Measurements from ENCODE around the gene DDAH1.

DDAH1 gene

DNA sequence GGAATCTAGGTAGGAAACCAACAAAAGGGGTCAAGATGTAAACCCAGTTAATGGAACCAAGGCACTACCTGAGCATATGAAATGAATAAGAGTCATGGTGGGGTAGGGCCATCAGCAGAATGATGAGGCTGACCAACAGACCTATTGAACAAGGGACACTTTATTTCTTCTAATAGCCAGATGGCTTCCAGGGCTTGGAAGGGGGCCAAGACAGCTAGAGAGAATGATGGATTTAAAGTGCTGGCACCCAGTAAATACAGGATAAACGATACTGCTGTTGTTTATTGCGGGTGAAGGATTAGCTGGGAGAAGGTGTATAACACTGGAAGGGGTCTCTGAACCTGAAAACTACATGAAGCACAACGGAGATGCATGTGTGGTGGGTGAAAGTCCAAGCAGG lies 15.6 kb downstream of the DDAH1 start:
- Histone ChIP-seq H3K4me1 (ENCODE audit: control insufficient read depth in 1 of 2, insufficient read depth in 1 of 2, low read depth in 1 of 2, low read length in 1 of 2) (no peaks in the 10 kb centered on the region), H3K27ac (no peak overlapping the region)

DNA sequence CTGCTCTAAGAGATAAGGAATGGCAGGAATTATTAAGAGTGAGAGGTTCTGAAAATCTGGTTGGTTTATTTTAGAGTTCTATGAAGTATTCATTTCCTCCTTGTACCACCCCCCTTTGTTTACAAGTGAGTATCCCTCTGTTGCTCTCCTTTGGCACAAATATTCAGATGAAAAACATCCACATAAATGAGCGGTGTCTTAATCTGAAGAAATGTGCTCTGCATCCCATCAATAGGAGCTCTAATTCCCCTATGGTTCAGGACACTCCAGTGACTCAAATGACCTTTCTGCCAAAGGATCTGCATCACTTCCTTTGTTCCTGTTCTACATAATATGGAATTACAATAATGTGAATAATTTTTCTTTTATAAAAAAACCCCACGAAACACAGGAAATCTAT lies 16.6 kb downstream of the DDAH1 start:
- H3K27ac ChIP-seq: no peak overlapping the region

More for the DNA sequence above, 15.6 kb downstream of the DDAH1 start:
- TF ChIP-seq, protein P1, sequence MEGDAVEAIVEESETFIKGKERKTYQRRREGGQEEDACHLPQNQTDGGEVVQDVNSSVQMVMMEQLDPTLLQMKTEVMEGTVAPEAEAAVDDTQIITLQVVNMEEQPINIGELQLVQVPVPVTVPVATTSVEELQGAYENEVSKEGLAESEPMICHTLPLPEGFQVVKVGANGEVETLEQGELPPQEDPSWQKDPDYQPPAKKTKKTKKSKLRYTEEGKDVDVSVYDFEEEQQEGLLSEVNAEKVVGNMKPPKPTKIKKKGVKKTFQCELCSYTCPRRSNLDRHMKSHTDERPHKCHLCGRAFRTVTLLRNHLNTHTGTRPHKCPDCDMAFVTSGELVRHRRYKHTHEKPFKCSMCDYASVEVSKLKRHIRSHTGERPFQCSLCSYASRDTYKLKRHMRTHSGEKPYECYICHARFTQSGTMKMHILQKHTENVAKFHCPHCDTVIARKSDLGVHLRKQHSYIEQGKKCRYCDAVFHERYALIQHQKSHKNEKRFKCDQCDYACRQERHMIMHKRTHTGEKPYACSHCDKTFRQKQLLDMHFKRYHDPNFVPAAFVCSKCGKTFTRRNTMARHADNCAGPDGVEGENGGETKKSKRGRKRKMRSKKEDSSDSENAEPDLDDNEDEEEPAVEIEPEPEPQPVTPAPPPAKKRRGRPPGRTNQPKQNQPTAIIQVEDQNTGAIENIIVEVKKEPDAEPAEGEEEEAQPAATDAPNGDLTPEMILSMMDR (IDR thresholded peaks at IDR 0.05): no peak
- no peaks in the 10 kb centered on the region for H3K9me3 ChIP-seq
- H3K36me3 ChIP-seq: no peaks in the 10 kb centered on the region
- H3K27me3 ChIP-seq: no peaks in the 10 kb centered on the region
- H3K4me3 ChIP-seq (ENCODE audit: low read depth in 1 of 2, low read length in 1 of 2): no peak overlapping the region

DNA sequence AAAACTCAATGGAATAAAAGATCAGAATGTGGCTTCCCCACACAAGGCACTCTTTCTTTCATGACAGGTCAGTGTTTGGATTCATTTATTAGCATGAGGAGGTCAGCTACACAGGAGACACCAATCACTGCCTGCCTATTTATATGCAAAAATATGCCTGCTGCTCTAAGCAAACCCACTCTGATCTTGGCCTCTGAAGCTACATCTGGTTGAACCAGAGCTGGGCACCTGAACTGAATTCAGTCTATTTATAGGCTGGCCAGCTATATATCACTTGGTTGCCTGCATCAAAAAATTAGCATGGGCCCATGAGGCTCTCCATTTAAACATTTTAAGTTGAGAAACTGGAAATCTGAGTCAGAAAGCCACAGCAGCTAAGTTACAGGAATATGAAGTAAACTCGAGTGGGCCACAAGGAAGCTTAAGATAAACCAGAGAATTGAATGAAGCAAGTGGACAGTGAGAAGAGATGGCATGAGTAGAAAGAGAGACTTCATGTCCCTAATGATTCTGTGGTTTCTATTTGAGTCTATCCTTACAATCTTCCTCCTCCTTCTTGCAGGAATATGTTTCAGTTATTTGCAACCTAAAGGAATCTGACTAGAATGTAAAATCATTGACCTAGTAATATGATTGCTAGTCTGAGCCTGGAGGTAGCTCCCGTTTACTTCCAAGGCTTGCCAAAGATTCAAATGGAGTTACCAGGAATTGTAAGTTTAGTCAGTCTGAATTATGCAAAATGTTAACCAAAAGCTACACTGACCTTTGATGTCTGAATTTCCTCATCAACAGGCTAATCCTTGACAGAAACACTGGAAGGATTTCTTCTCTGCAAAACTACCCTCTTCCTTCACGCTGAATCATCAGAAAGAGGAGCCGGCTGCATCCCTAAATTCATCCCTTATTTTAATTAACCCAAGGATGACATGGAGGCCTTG lies 17.7 kb downstream of the DDAH1 start:
- Histone ChIP-seq H3K27me3 (no peaks in the 10 kb centered on the region), H3K9me3 (no peaks in the 10 kb centered on the region), H3K4me1 (ENCODE audit: control insufficient read depth in 1 of 2, insufficient read depth in 1 of 2, low read depth in 1 of 2, low read length in 1 of 2) (no peaks in the 10 kb centered on the region), H3K4me3 (ENCODE audit: low read depth in 1 of 2, low read length in 1 of 2) (no peak overlapping the region), H3K27ac (no peak overlapping the region), H3K36me3 (no peaks in the 10 kb centered on the region)
- TF ChIP-seq, protein P1 (IDR thresholded peaks at IDR 0.05): no peak

More for the DNA sequence above, 16.6 kb downstream of the DDAH1 start:
- H3K9me3 ChIP-seq: no peaks in the 10 kb centered on the region
- TF ChIP-seq, protein P1 (IDR thresholded peaks at IDR 0.05): no peak
- H3K4me3 ChIP-seq (ENCODE audit: low read depth in 1 of 2, low read length in 1 of 2): no peak overlapping the region
- no peaks in the 10 kb centered on the region for H3K27me3 ChIP-seq
- no peaks in the 10 kb centered on the region for H3K4me1 ChIP-seq (ENCODE audit: control insufficient read depth in 1 of 2, insufficient read depth in 1 of 2, low read depth in 1 of 2, low read length in 1 of 2)
- no peaks in the 10 kb centered on the region for H3K36me3 ChIP-seq

DNA sequence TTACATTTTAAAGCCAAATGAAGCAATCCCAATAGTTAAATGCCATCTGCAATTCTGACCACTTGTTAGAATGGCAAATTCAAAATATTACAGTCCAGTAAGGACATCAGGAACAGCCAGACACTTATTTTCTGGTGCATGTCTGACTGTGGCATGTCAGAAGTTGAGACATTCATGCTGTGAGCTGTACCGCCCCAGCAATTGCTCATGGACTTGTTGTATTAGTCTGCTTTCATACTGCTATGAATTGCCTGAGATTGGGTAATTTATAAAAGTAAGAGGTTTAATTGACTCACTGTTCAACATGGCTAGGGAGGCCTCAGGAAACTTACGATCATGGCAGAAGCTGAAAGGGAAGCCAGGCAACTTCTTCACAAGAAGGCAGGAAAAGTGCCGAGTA lies 19.1 kb downstream of the DDAH1 start:
- Histone ChIP-seq H3K4me3 (ENCODE audit: low read depth in 1 of 2, low read length in 1 of 2) (no peak overlapping the region), H3K9me3 (no peaks in the 10 kb centered on the region), H3K4me1 (ENCODE audit: control insufficient read depth in 1 of 2, insufficient read depth in 1 of 2, low read depth in 1 of 2, low read length in 1 of 2) (peaks cover 0 to 3% of the 10 kb centered on the region in 2 experiments), H3K27ac (no peak overlapping the region), H3K36me3 (no peaks in the 10 kb centered on the region), H3K27me3 (no peaks in the 10 kb centered on the region)
- TF ChIP-seq, protein P1 (IDR thresholded peaks at IDR 0.05): no peak

DNA sequence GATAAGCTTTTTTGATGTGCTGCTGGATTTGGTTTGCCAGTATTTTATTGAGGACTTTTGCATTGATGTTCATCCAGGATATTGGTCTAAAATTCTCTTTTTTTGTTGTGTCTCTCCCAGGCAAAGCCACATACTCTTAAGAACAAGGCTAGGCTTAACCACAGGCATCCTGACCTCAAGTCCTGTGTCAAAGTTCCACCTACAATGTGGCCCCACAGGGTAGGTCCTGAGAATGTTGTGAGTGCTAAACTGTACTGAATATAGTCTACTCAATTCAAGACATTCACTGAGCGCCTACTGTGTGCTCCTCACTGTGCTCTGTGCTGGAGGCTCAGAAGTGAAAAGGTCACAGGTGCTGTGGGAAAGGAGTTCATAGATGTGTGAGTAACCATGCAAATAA lies 20.6 kb downstream of the DDAH1 start:
- TF ChIP-seq, protein P1 (IDR thresholded peaks at IDR 0.05): no peak
- Histone ChIP-seq H3K4me3 (ENCODE audit: low read depth in 1 of 2, low read length in 1 of 2) (no peak overlapping the region), H3K36me3 (no peaks in the 10 kb centered on the region), H3K27ac (no peak overlapping the region), H3K27me3 (no peaks in the 10 kb centered on the region), H3K9me3 (no peaks in the 10 kb centered on the region), H3K4me1 (ENCODE audit: control insufficient read depth in 1 of 2, insufficient read depth in 1 of 2, low read depth in 1 of 2, low read length in 1 of 2) (peaks cover 0 to 5% of the 10 kb centered on the region in 2 experiments)
